Measurements from ENCODE around the gene RARA. TPM values are rescaled to one million over a fixed set of nuclear protein-coding genes. Genes with fewer than 3 reads are reported as not detected.

RARA gene
- total RNA-seq, 4 donors from 2014 or later, result 26.7 to 61.5 (median 35.9) TPM

- TF ChIP-seq CTCF (IDR thresholded peaks at IDR 0.05), result no peak
- ATAC-seq (ENCODE audit: low FRiP score) (no peak), DNase-seq (ENCODE audit: low spot score) (no peak)
Measured at GRCh38 chr17:40328386-40328766, 19.4 kb downstream of the RARA start.

GRCh38 chr17:40329839-40330794 lies 21.1 kb downstream of the RARA start:
- ATAC-seq (ENCODE audit: low FRiP score) (no peak), DNase-seq (ENCODE audit: low spot score) (no peak)
- TF ChIP-seq CTCF (IDR thresholded peaks at IDR 0.05), result no peak

- no peak for TF ChIP-seq CTCF (IDR thresholded peaks at IDR 0.05)
- DNase-seq (ENCODE audit: low spot score), result no peak
- ATAC-seq (ENCODE audit: low FRiP score), result no peak
Measured at GRCh38 chr17:40330850-40331470, 22.0 kb downstream of the RARA start.

GRCh38 chr17:40331743-40332641 lies 23.0 kb downstream of the RARA start:
- DNase-seq (ENCODE audit: low spot score) (no peak), ATAC-seq (ENCODE audit: low FRiP score) (peak; percentile 77)
- TF ChIP-seq CTCF (IDR thresholded peaks at IDR 0.05), result no peak

- ATAC-seq (ENCODE audit: low FRiP score) (no peak), DNase-seq (ENCODE audit: low spot score) (no peak)
- TF ChIP-seq CTCF (IDR thresholded peaks at IDR 0.05), result no peak
Measured at GRCh38 chr17:40333781-40334448, 24.9 kb downstream of the RARA start.

GRCh38 chr17:40335620-40336019 lies 26.6 kb downstream of the RARA start:
- ATAC-seq (ENCODE audit: low FRiP score), result no peak
- no peak for TF ChIP-seq CTCF (IDR thresholded peaks at IDR 0.05)
- no peak for DNase-seq (ENCODE audit: low spot score)

Measured in omental fat pad (tissue), 4 donors.